ENCODE data around the gene LRRC36.

GRCh38 chr16:67423611-67424260, 97.1 kb downstream of the LRRC36 start:
- TF ChIP-seq CTCF (conservative IDR thresholded peaks at IDR 0.05) (no peak), EZH2 (IDR thresholded peaks at IDR 0.05; ENCODE audit: low read depth) (no peak)
